GM21529 (cell line): ENCODE data around the gene CEP78.

Source experiments
- ATAC-seq: cut with Tn5 transposase; IDR thresholded peaks from one replicate; pipeline ENCODE4 v1.9.1; 2021; ENCODE audit not compliant: unreplicated experiment

Gene CEP78

GRCh38 chr9:78306222-78307076, 70.6 kb downstream of the CEP78 start:
- no peak for ATAC-seq

- ATAC-seq: no peak
These were observed 71.5 kb downstream of the CEP78 start for GRCh38 chr9:78307360-78307759.

- no peak for ATAC-seq
These were observed 73.2 kb downstream of the CEP78 start for GRCh38 chr9:78309066-78309465.

DNA sequence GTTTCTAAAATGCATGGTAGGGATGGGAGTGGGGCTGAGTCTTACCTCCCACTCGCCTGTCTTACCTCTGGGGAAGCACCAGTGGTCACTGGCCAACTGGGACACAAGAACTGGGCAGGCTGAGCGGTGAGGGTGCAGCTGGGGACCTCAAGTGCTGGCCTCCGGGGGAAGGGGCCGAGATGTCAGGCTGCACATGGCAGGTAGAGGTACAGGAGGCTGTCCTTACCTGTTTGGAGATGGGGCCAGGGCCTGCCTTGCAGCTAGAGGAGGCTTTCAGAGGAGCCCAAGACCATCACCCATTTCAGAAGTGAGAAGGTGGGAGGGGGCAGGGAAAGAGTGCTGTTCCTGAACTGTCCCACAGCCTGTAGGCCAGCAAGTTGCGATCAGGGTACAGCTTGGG, 75.2 kb downstream of the CEP78 start:
- ATAC-seq: no peak

GRCh38 chr9:78311886-78312524, 76.1 kb downstream of the CEP78 start:
- ATAC-seq: no peak

GRCh38 chr9:78314550-78314949, 78.7 kb downstream of the CEP78 start:
- ATAC-seq: no peak

DNA sequence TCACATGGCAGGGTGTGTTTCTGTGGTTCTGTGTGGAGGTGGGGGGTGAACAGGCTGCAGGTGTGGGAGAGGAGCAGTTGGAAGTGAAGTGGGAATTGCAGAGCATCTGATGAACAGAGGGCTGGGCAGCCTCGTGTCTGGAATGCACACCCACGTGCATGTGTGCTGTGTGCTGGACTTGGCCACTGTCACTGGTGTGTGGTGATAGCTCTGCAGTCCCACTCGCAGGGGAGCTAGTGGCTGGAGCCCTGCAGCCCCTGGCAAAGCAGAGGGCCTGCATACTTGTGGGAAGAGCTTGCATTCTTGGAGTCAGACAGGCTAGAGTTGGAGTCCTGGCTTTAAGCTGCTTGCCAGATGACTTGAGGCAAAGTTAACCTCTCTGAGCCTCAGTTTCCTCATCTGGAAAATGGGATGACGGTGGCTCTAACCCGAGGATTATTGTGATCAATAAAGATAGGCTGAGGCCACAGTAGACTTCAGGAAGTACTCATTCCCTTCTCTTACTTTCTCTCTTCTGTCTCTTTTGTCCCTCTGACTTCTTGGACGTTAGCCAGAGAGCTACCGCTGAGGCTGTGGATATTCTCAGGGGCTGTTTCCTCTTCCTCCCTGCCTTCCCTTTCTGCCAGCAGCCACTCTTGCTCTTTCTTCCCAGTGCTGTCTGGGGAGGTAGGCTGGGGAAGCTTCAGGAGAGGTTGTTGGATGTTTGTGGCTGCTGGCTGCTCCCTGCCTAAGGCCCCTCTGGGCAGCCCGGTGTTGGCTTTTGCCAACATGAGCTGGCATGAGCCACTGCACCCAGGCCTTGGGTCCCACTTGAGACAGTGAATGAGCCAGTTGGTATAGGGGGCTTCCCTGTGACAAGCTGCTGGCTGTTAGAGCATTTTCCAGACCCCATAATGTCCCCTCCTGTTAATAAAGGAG, 79.3 kb downstream of the CEP78 start:
- no peak for ATAC-seq

DNA sequence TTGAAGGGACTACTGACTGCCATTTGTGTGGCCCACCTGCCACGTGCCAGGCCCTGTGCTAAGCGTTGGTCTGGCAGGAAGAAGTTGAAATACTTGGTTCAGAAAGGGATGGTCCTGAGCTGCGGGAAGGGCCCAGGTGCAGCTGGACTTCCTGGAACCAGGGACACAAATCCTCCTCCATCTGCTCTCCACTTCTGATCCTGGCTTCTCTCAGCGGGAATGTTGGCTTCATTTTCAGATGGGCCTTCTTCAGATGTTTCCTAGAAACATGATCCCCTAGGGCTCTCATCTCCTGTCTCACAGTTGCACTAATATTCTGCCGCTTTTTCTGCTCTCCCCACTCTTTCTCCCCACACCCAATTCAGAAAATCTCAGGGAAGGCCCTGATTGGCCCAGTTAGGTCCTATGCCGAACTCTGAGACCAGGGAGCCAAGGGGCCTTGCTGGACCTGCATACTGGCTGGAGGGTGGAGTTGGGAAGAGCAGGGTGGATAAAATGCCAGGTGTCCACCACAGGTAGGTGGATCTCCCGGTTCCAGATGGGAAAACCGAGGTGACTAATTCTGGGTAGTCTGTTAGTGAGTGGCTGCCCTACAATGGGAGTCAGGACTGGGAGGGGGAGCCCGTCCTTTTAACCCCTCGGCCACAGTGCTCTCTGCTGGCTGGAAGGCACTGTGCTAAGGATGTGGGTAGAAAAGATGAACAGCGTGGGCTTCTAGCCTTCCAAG, 80.5 kb downstream of the CEP78 start:
- no peak for ATAC-seq

DNA sequence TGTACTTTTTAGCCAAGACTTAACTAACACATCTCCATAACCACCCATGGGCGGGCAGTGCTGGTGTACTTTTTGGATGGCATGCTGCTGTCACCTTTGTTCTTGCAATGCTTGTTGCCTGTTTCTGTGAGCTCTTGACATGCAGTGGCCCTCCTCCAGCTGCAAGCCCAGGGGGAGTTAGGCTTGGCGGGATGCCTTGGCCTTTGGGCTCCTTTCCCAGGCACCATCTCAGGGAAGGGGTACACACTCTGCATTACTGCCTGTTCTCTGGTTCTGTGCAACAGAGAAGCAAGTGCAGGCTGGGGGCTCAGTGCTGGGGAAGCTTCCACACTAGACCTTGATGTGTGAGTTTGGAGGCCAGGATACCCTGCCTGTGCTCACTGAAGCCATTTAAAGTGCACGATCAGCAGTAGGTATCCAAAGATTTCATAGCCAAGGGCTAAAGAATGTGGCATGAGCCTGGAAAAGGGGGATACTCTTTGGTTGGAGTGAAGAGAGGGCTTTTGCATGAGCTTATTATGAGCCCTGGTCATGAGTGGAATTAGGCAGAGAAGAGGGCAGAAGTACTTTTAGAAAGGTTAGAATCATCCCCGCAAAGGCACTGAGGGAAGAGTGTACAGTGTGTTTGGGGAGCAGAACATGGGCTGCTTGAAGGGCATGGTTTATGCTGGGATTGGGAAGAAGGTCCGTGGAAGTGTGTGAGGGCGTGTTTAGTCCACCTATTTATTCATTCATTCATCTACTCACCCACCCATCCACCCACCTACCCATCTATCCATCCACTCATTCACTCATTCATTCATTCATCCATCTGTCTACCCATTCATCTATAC, 83.5 kb downstream of the CEP78 start:
- no peak for ATAC-seq

DNA sequence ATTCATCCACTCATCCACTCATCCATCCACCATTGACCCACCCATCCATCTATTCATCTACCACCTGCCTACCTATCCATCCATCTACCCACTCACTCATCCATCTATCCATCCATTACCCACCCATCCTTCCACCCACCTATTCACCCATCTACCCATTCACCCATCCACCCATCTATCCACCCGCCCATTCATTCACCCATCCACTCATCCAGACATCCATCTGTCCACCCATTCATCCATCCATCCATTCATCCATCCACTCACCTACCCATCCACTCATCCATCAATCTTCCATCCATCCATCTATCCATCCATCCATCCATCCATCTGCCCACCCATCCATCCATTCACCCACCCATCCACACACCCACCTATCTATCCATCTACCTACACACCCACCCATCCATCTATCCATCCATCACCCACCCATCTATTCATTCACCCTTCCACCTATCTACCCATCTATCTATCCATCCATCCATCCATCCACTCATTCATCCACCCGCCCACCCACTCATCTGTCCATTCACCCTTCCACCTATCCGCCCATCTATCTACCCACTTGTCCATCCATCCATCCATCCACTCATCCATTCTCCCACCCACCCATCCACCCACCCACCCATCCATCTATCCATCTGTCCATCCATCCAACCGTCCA, 84.3 kb downstream of the CEP78 start:
- ATAC-seq: no peak

GRCh38 chr9:78320875-78321496, 85.1 kb downstream of the CEP78 start:
- ATAC-seq: no peak

- ATAC-seq: no peak
These were observed 85.6 kb downstream of the CEP78 start for GRCh38 chr9:78321505-78321904.

DNA sequence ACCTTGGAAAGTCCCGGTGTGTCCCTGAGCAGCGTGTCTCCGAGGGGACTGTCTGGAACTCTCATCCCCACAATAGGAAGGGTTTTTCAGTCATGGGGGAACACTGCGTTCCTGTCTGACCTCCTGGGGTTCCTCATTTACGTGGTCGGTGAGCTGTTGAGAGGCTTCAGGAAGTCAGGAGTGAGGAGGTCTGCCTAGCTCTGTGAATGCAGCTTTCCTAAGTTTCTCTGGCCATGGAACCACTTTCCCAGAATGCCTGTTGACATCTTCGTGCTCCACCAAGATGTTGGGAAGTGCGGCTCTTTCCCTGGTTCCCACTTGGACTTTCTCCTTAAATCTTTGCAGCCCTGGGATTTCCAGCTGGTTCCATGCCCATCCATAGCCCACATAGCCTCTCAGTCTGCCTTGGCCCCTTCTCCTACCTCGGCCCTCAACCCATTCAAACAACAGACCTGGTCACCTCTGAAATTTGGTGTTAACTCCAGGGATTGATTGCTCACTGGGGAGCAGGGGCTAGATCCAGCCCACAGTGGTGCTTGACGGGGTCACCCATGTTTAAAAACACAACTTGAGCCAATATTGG, 88.3 kb downstream of the CEP78 start:
- no peak for ATAC-seq

- no peak for ATAC-seq
These were observed 88.8 kb downstream of the CEP78 start for GRCh38 chr9:78324682-78325081.

DNA sequence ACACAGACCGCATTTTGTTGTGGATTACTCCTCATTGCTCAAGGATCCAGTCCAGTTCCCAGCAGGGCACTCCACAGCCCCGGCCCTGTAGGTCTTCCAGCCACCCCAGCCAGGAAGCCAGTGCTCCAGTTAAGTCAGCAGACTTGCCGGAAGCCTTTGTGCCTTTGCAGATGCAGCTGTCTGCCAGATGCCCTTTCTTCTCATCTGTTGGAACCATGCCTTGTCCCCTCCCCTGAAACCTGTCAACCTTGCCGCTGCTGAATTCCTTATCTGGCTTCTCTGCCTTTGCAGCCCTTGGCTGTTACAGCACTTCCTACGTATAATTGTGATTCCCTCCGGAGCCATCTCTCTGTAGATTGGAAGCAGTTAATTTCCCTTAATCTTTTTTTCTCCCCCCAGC, 89.5 kb downstream of the CEP78 start:
- ATAC-seq: no peak

GRCh38 chr9:78325846-78326360, 90.0 kb downstream of the CEP78 start:
- no peak for ATAC-seq

DNA sequence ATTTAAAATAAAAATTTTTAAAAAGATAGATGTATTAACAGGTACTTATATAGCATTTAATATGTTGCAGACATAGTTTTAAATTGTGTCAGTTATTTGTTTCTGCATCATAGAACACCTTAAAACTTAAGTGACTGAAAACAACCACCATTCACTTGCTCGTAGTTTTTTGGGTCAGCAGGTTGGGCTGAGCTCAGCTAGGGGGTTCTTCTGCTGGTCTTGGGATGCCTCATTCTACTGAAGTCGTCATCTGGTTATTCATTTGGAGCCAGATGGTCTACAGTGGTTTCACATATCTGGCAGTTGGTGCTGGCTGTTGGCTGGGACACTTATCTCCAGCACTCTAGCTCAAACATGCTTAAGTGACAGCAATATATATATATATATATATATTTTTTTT, 90.7 kb downstream of the CEP78 start:
- ATAC-seq: no peak
